CD4-positive, alpha-beta memory T cell (primary cell): ENCODE measurements around the gene PTRH1. TPM values are rescaled to one million over a fixed set of nuclear protein-coding genes. Genes with fewer than 3 reads are reported as not detected.
A peak's percentile ranks its signal among the peaks of the same experiment; 100 is the strongest.

ENCODE experiments used
- CTCF ChIA-PET: fragments of 350-600 bp; sonication (Branson Sonifier 250); formaldehyde crosslinking; loops from one replicate; lab custom pipeline; 2021; ENCODE audit warnings: inconsistent platforms; ENCODE audit not compliant: partially characterized antibody; lab: Charles Lee
- POLR2A ChIA-PET: fragments of 350-600 bp; sonication (Branson Sonifier 250); formaldehyde crosslinking; loops from one replicate; lab custom pipeline; 2021; ENCODE audit not compliant: partially characterized antibody; lab: Charles Lee
- DNase-seq, 5 donors: peaks; one replicate each; pipeline versions ENCODE4 v3.0.0 to v3.0.0-alpha.2; 2020 to 2022; ENCODE audit warnings: mixed read lengths in 1 of 5
- H3K27ac ChIP-seq: one replicate; pipeline ENCODE4 v1.7.0; 2013; ENCODE audit warnings: low read depth, low read length
- H3K27me3 ChIP-seq: 2 replicates; pipeline ENCODE4 v1.7.0; 2013; ENCODE audit warnings: mild to moderate bottlenecking, low read length, moderate library complexity; ENCODE audit not compliant: insufficient read depth
- H3K36me3 ChIP-seq: 2 replicates; pipeline ENCODE4 v1.7.0; 2013; ENCODE audit warnings: mild to moderate bottlenecking, low read length, moderate library complexity; ENCODE audit not compliant: insufficient read depth
- H3K4me1 ChIP-seq: 2 replicates; pipeline ENCODE4 v1.7.0; 2013; ENCODE audit warnings: mild to moderate bottlenecking, low read length, moderate library complexity; ENCODE audit not compliant: insufficient read depth
- H3K4me3 ChIP-seq, 2 donors: one replicate each; pipeline ENCODE4 v1.7.0; 2013; ENCODE audit warnings: low read length in 2 of 2, mild to moderate bottlenecking in 1 of 2
- H3K9me3 ChIP-seq, 2 donors: one replicate each; pipeline ENCODE4 v1.7.0; 2013; ENCODE audit warnings: low read length in 2 of 2, control low read depth in 1 of 2; ENCODE audit not compliant: control insufficient read depth in 1 of 2
- H3K27ac Mint-ChIP-seq, 7 donors: one replicate each; pipeline ENCODE4 v1.8.0; 2020 to 2021; ENCODE audit warnings: mixed read lengths in 7 of 7, mild to moderate bottlenecking in 6 of 7, inconsistent platforms in 3 of 7, moderate library complexity in 3 of 7
- H3K27me3 Mint-ChIP-seq, 2 donors: one replicate each; pipeline ENCODE4 v1.8.0; 2020 to 2021; ENCODE audit warnings: mixed read lengths in 2 of 2
- H3K36me3 Mint-ChIP-seq, 2 donors: one replicate each; pipeline ENCODE4 v1.8.0; 2020 to 2021; ENCODE audit warnings: mixed read lengths in 2 of 2, inconsistent platforms in 1 of 2, mild to moderate bottlenecking in 1 of 2
- H3K4me1 Mint-ChIP-seq, 4 donors: one replicate each; pipeline ENCODE4 v1.8.0; 2020 to 2021; ENCODE audit warnings: mixed read lengths in 4 of 4, mild to moderate bottlenecking in 1 of 4
- H3K4me3 Mint-ChIP-seq, 8 donors: one replicate each; pipeline ENCODE4 v1.8.0; 2020 to 2021; ENCODE audit warnings: mixed read lengths in 8 of 8, mild to moderate bottlenecking in 7 of 8, moderate library complexity in 6 of 8, inconsistent platforms in 3 of 8
- H3K9me3 Mint-ChIP-seq, 8 donors: one replicate each; pipeline ENCODE4 v1.8.0; 2020 to 2021; ENCODE audit warnings: mixed read lengths in 8 of 8, mild to moderate bottlenecking in 5 of 8, inconsistent platforms in 3 of 8, moderate library complexity in 1 of 8
- intact Hi-C: fragments of 100-400 bp; cut with micrococcal nuclease; formaldehyde crosslinking; loops from one replicate; pipeline ENCODE4 v1.15.1; 2023
- polyA plus RNA-seq, 2 donors: library from polyadenylated mRNA; unstranded; fragments of 300-500 nt; fragmentation: Illumina TruSeq; gene quantifications; one replicate each; pipeline ENCODE4 v1.2.3, GENCODE V29; 2021
- total RNA-seq, 2 experiments: library from RNA; stranded (reverse); gene quantifications; one replicate each; pipeline ENCODE4 v1.2.3, GENCODE V29; 2021

The PTRH1 gene
- total and polyA plus RNA-seq, 4 experiments from 2014 or later = 7.3 to 31.1 (median 17.0) TPM

GRCh38 chr9:127683723-127684122 lies 31.7 kb downstream of the PTRH1 start:
- Mint-ChIP-seq H3K27ac (peak overlapping the region in 1 of 7 donors; percentile 17), H3K4me3 (no peak overlapping the region), H3K27me3 (no peaks in the 10 kb centered on the region), H3K4me1 (no peaks in the 10 kb centered on the region), H3K36me3 (peaks cover 13 to 14% of the 10 kb centered on the region in 2 donors), H3K9me3 (no peaks in the 10 kb centered on the region)
- no peaks in the 10 kb centered on the region for H3K9me3 ChIP-seq
- H3K4me1 ChIP-seq = no peaks in the 10 kb centered on the region
- POLR2A ChIA-PET = no interaction called here
- CTCF ChIA-PET = no interaction called here
- no peaks in the 10 kb centered on the region for H3K36me3 ChIP-seq
- intact Hi-C loops = no loop called here
- DNase-seq = no peak
- no peak overlapping the region for H3K27ac ChIP-seq
- H3K27me3 ChIP-seq = no peaks in the 10 kb centered on the region
- H3K4me3 ChIP-seq = no peak overlapping the region

- no peak overlapping the region for H3K27ac Mint-ChIP-seq
- no peak for DNase-seq
- no peaks in the 10 kb centered on the region for H3K4me1 ChIP-seq
- H3K9me3 ChIP-seq = no peaks in the 10 kb centered on the region
- H3K4me1 Mint-ChIP-seq = no peaks in the 10 kb centered on the region
- no peak overlapping the region for H3K27ac ChIP-seq
- no peaks in the 10 kb centered on the region for H3K36me3 ChIP-seq
- H3K9me3 Mint-ChIP-seq = no peaks in the 10 kb centered on the region
- no peaks in the 10 kb centered on the region for H3K27me3 ChIP-seq
- intact Hi-C loops = no loop called here
- no peak overlapping the region for H3K4me3 ChIP-seq
- H3K4me3 Mint-ChIP-seq = no peak overlapping the region
- CTCF ChIA-PET = no interaction called here
- H3K27me3 Mint-ChIP-seq = no peaks in the 10 kb centered on the region
- POLR2A ChIA-PET = no interaction called here
- H3K36me3 Mint-ChIP-seq = peaks cover 13 to 15% of the 10 kb centered on the region in 2 donors
Observed at GRCh38 chr9:127682351-127683136, 32.9 kb downstream of the PTRH1 start.

GRCh38 chr9:127680846-127681245 lies 34.6 kb downstream of the PTRH1 start:
- H3K9me3 Mint-ChIP-seq = no peaks in the 10 kb centered on the region
- no peak overlapping the region for H3K27ac ChIP-seq
- DNase-seq = no peak
- H3K4me3 Mint-ChIP-seq = no peak overlapping the region
- H3K36me3 Mint-ChIP-seq = peaks cover 13 to 15% of the 10 kb centered on the region in 2 donors
- no peak overlapping the region for H3K27ac Mint-ChIP-seq
- H3K27me3 Mint-ChIP-seq = no peaks in the 10 kb centered on the region
- ChIA-PET CTCF (interaction anchor here (0.6 kb wide), 1 partner anchor 99 kb away, joined by 3 read pairs; no protein-coding TSS in a partner anchor), POLR2A (no interaction called here)
- intact Hi-C loops = no loop called here
- H3K27me3 ChIP-seq = no peaks in the 10 kb centered on the region
- no peaks in the 10 kb centered on the region for H3K9me3 ChIP-seq
- H3K4me1 Mint-ChIP-seq = no peaks in the 10 kb centered on the region
- H3K4me3 ChIP-seq = no peak overlapping the region
- no peaks in the 10 kb centered on the region for H3K36me3 ChIP-seq
- no peaks in the 10 kb centered on the region for H3K4me1 ChIP-seq

GRCh38 chr9:127680226-127680625 lies 35.2 kb downstream of the PTRH1 start:
- no peak overlapping the region for H3K27ac ChIP-seq
- peak overlapping the region in 1 of 7 donors; percentile 19 for H3K27ac Mint-ChIP-seq
- intact Hi-C loops = no loop called here
- H3K4me1 ChIP-seq = no peaks in the 10 kb centered on the region
- peaks cover 13 to 17% of the 10 kb centered on the region in 2 donors for H3K36me3 Mint-ChIP-seq
- H3K4me1 Mint-ChIP-seq = no peaks in the 10 kb centered on the region
- DNase-seq = no peak
- no peaks in the 10 kb centered on the region for H3K9me3 Mint-ChIP-seq
- H3K4me3 Mint-ChIP-seq = no peak overlapping the region
- H3K4me3 ChIP-seq = no peak overlapping the region
- ChIA-PET POLR2A (no interaction called here), CTCF (no interaction called here)
- no peaks in the 10 kb centered on the region for H3K36me3 ChIP-seq
- H3K9me3 ChIP-seq = no peaks in the 10 kb centered on the region
- no peaks in the 10 kb centered on the region for H3K27me3 ChIP-seq
- no peaks in the 10 kb centered on the region for H3K27me3 Mint-ChIP-seq

- Mint-ChIP-seq H3K4me3 (no peak overlapping the region), H3K27me3 (no peaks in the 10 kb centered on the region), H3K9me3 (no peaks in the 10 kb centered on the region), H3K27ac (peak overlapping the region in 1 of 7 donors; percentile 32), H3K36me3 (peaks cover 13 to 15% of the 10 kb centered on the region in 2 donors), H3K4me1 (no peaks in the 10 kb centered on the region)
- Histone ChIP-seq H3K27me3 (no peaks in the 10 kb centered on the region), H3K27ac (no peak overlapping the region), H3K9me3 (no peaks in the 10 kb centered on the region), H3K4me3 (no peak overlapping the region), H3K4me1 (no peaks in the 10 kb centered on the region), H3K36me3 (no peaks in the 10 kb centered on the region)
- intact Hi-C loops = no loop called here
- ChIA-PET CTCF (no interaction called here), POLR2A (no interaction called here)
- DNase-seq = no peak
Observed at GRCh38 chr9:127679506-127679905, 36.0 kb downstream of the PTRH1 start.

GRCh38 chr9:127676638-127677037 lies 38.8 kb downstream of the PTRH1 start:
- H3K27me3 ChIP-seq = no peaks in the 10 kb centered on the region
- Mint-ChIP-seq H3K4me1 (no peaks in the 10 kb centered on the region), H3K27me3 (no peaks in the 10 kb centered on the region), H3K27ac (no peak overlapping the region), H3K4me3 (no peak overlapping the region), H3K9me3 (no peaks in the 10 kb centered on the region), H3K36me3 (peaks cover 15 to 17% of the 10 kb centered on the region in 2 donors)
- H3K9me3 ChIP-seq = no peaks in the 10 kb centered on the region
- peaks cover 6% of the 10 kb centered on the region for H3K36me3 ChIP-seq
- H3K4me1 ChIP-seq = no peaks in the 10 kb centered on the region
- no peak overlapping the region for H3K27ac ChIP-seq
- H3K4me3 ChIP-seq = no peak overlapping the region
- intact Hi-C loops = no loop called here
- CTCF ChIA-PET = no interaction called here
- POLR2A ChIA-PET = no interaction called here
- no peak for DNase-seq

- DNase-seq = no peak
- Histone ChIP-seq H3K4me1 (no peaks in the 10 kb centered on the region), H3K27me3 (no peaks in the 10 kb centered on the region), H3K27ac (no peak overlapping the region), H3K36me3 (peaks cover 6% of the 10 kb centered on the region), H3K4me3 (no peak overlapping the region), H3K9me3 (no peaks in the 10 kb centered on the region)
- intact Hi-C loops = no loop called here
- Mint-ChIP-seq H3K4me1 (no peaks in the 10 kb centered on the region), H3K36me3 (peaks cover 12 to 16% of the 10 kb centered on the region in 2 donors), H3K4me3 (no peak overlapping the region), H3K9me3 (no peaks in the 10 kb centered on the region), H3K27me3 (no peaks in the 10 kb centered on the region), H3K27ac (peak overlapping the region in 2 of 7 donors; percentile 35 to 36)
- ChIA-PET POLR2A (no interaction called here), CTCF (no interaction called here)
Observed at GRCh38 chr9:127673234-127673633, 42.2 kb downstream of the PTRH1 start.
